ENCODE results near the gene GPBAR1.
A peak's percentile ranks its signal among the peaks of the same experiment; 100 is the strongest.

The GPBAR1 gene

DNA sequence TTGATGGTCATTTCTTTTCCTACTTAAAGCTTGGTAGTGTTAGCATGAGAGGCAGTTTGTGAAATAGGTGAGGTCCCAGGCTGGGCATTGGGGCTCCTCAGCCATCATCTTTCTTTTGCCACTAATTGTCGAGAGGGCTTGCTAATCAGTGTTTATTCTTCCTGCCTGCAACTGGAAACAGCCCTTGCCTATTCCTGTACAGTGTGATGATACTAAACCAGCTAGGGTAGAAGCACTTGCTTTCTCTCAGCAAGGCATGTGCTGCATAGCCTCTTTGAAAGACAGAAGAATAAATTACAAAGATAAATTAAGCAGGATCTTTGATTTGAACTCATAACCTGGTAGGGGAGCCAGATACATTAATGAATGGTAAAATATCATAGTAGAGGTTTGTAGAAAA, 16.6 kb upstream of the GPBAR1 start:
- no peak for DNase-seq (ENCODE audit: low read depth)

DNA sequence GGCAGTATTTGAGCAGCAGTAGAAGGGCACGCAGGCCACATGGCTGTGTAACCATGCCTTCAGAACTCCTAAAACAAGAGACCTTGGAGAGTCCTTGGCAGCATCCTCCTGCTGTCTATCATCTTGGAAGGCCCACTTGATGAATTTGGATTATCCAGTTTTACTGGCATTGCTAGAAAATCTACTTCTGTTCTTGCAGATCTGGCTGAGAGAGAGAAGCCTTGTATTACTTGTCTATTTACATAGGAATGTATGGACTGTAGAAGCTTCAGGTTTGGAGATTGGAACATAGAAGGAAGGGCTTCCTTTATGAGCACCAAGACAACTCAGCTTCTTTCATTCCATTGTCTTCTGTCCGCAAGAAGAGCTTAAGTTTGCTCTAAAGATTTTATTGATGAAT, 16.1 kb upstream of the GPBAR1 start:
- DNase-seq (ENCODE audit: low read depth), result no peak

DNA sequence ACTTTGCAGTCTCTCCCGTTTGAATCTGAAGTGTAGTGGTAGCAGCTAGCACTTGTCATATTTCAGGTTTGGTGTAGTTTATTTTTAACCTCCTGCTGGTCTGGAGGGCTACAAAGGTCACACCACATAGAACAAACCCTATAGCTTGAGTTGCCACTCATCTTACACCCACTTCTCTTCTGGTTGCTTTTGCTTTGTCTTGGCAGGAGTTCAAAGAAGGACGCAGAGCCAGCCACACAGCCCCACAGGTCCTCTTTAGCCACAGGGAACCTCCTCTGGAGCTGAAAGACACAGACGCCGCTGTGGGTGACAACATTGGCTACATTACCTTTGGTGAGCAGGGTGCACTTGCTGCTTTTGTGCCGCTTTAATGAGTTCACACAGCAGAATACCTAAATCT, 15.6 kb upstream of the GPBAR1 start:
- DNase-seq (ENCODE audit: low read depth), result no peak

DNA sequence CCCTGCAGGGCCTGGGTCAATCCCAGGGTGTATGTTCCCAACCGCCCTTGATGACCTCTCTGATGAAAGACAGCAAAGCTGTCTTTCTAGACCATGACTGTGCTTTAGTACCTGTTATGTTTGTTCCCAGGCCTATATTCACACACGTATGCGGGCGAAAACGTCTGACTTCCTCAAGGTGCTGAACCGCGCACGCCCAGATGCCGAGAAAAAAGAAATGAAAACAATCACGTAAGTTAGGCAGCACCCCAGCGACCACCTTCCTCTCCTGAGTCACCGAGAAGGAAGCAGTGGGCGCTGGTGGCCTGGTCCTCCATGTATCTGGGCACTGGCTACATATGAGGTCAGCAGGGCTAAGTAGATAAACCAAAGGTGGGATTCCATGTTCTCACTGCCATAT, 11.1 kb upstream of the GPBAR1 start:
- no peak for DNase-seq (ENCODE audit: low read depth)

GRCh38 chr2:218252509-218253231, 8.1 kb upstream of the GPBAR1 start:
- no peak for DNase-seq (ENCODE audit: low read depth)

DNA sequence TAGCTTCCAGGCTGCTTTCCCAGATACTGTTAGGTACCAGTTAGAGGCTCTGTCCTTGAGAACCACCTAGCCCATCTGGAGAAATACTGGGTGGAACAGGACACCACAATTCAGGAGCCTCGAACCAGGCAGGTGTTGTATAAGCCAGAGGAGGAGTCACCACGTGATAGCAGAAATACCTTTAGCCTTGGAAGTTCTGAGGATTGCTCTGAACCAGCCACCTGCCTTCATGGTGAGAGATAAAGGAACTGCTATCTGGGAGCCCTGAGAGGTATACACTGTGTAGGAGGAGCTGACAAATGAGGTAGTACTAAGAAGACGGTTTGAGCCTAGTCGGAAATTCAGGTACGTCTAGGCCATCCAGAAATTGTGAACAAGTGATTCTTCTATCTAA, 7.6 kb upstream of the GPBAR1 start:
- no peak for DNase-seq (ENCODE audit: low read depth)

DNA sequence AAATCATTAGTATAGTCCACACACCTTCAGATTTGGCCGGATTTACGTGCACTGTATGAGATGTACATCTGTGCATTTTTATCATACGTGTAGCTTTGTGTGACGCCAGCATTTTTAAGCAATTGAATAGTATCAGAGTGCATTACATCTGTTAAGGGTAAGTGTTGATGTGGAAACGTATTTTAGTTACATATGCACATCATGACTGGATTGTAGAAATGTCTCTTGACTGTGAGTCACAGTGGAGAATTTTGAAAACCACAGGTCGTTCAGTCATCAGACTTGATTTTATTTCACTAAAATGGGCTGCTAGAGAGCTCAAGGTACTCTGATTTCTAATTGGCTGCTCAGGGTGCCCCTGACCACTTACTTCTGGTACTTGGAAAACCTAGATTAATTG, 5.4 kb upstream of the GPBAR1 start:
- DNase-seq (ENCODE audit: low read depth), result no peak

- no peak for DNase-seq (ENCODE audit: low read depth)
These were observed 4.0 kb upstream of the GPBAR1 start for GRCh38 chr2:218256612-218257350.

DNA sequence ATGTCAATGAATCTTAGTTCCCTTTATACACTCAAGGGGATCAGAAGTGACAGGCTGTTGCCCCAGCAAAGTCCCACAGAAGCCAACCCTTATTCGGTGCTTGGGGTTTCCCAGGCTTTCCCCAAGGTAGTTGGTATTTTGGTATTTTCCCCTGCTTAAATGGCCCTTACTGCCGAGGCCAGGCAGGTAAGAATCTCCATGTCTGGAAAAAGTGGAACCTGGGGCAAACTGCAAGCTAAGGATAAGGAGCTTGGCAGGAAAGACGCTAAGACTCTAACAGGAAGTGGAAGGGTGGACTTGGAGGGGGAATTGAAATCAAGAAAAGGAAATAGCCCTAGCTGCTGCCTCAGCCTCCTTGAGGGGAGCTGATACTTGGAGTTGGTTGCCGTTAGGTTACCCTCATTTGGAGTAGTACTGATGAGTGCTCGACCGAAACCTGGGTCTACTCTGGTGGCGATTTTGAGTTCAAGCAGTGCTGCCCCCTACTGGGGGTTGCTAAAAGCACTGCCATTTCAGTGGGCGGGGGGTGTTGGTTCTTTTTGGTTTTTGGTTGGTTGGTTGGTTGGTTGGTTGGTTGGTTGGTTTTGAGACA, 3.3 kb upstream of the GPBAR1 start:
- DNase-seq (ENCODE audit: low read depth), result peak; percentile 50

DNA sequence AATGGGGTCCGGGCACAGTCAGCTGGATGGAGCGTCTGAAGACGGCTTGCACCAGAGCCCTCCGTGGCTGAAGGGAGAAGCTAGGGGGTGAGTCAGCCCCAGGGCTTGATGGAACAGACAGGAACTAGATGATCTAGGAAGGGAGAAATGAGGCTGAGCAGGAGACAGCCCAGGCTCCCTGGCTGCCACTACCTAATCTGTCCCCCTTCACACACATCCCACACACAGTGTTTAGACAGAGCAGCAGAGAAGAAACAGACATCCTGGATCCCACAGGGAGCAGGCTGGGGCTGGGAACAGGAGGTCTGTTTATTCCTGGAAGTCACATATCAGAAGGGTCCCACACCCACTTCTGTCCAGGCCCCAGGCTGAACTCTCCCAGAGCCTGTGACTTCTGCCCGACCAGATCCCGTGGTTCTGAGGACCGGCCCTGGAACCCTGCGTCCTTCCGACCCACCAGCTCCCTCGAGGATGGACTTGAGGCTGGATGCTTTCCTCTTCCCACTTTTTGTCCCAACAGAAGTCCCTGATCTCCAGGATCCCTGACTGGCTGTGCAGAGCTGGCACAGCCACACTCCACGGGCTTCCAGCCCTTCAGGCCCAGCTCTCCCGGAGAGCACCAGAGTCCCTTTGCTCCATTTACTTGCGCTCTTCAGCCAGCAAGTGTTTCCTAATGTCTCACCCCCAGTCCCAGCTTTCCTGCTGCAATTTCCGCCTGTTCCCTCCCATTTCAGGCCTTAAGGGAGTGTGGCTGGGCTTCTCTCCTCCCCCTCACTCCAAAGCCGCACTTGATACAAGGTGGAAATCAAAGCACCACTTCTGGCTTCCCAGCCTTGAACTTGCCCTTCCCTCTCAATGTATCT, 1.5 kb upstream of the GPBAR1 start:
- DNase-seq (ENCODE audit: low read depth), result no peak

DNA sequence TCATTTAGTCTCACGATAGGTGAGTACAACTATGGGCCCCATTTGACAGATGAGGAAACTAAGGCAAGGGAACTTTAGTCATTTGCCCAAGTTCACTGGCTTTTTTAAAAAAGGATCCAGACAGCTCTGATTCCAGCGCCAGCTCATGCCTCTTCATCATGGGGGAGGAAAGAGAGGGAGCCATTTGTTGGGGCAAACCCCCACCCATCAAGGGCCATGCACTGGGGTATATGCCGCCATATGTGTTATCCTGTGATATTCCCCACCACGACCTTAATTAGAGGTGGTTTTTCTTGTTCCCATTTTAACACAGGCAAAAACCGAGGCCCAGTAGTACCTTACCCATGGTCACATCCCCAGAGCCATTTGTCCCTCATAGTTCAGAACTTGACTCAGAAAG, 649 bp upstream of the GPBAR1 start:
- DNase-seq (ENCODE audit: low read depth), result no peak

DNA sequence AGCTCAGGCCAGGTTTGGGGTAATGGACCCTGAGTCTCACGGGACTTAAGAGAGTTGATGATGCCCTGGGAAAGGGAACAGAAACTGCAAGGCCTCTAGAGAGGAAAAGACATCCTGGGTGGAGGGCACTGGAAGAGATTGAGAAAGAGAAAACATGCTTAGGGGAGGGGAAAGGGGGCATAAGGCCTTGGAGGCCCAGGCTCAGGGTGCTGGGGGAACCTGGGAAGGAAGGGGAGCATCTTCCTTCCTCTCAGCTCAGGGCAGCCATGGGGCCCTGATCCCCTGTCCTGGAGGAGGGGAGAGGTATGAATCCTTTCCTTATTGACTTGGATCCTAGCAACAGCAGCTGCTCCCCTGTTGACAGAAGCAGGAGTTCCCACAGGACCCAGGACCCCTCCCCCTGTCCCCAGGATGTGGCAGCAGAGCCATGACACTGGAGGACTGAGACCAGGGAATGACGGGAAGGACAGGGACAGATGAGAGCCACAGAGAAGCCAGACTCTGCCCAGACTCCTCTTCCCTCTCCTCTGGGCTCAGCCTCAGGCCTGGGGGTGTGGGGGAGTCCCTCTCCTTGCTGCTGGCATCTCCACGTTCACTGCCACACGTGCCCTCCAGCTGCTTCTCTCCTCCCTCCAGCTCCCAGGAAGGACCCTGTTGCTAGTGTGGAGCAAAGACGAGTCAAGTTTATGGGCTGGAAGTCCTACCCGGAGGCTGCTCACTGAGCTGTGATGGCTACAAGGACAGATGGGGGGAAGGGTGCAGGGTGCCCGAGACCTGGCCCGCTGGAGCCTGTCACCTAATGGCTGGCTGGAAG, 815 bp downstream of the GPBAR1 start:
- DNase-seq (ENCODE audit: low read depth), result no peak

GRCh38 chr2:218262237-218262600, 1.4 kb downstream of the GPBAR1 start:
- no peak for DNase-seq (ENCODE audit: low read depth)

- no peak for DNase-seq (ENCODE audit: low read depth)
These were observed 2.1 kb downstream of the GPBAR1 start for GRCh38 chr2:218262631-218263586.

- no peak for DNase-seq (ENCODE audit: low read depth)
These were observed 3.2 kb downstream of the GPBAR1 start for GRCh38 chr2:218263817-218264641.

- DNase-seq (ENCODE audit: low read depth), result no peak
These were observed 4.2 kb downstream of the GPBAR1 start for GRCh38 chr2:218264773-218265561.

- DNase-seq (ENCODE audit: low read depth), result no peak
These were observed 4.8 kb downstream of the GPBAR1 start for GRCh38 chr2:218265626-218266025.

DNA sequence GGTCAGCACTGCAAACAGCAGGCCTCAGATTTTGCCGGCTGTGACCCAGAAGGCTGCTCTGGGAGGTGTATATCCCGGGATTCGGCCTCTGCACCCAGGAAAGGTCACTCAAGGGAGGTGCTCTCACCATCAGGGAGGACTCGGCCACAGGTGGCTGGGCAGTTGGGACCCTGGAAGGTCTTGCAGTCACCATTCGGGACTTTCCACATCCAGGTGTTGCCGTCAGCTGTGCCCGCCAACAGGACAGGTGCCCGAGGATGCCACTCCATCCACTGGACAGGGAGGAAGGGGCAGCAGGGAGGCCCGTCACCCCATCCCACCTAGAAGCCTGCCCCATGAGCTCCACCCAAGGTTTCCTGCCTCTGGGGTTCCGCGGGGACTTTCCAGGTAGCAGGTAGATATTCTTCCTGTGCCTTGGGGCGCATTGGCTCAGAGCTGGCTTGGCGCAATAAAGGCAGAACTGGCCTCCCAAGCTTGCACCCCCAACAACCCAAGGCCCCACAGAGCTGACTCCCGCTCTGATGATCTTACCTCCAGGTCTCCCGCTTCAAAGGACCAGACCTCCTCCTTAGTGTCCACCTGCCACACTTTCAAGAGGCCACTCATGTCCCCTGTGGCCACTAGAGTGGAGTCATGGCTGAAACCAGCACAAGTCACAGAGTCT, 5.6 kb downstream of the GPBAR1 start:
- no peak for DNase-seq (ENCODE audit: low read depth)

All from activated T-helper 1 cell treated with Interleukin-2 at 50 U/mL for 16 hours (primary cell).